Measurements from ENCODE around the gene PCED1A.

PCED1A gene

DNA sequence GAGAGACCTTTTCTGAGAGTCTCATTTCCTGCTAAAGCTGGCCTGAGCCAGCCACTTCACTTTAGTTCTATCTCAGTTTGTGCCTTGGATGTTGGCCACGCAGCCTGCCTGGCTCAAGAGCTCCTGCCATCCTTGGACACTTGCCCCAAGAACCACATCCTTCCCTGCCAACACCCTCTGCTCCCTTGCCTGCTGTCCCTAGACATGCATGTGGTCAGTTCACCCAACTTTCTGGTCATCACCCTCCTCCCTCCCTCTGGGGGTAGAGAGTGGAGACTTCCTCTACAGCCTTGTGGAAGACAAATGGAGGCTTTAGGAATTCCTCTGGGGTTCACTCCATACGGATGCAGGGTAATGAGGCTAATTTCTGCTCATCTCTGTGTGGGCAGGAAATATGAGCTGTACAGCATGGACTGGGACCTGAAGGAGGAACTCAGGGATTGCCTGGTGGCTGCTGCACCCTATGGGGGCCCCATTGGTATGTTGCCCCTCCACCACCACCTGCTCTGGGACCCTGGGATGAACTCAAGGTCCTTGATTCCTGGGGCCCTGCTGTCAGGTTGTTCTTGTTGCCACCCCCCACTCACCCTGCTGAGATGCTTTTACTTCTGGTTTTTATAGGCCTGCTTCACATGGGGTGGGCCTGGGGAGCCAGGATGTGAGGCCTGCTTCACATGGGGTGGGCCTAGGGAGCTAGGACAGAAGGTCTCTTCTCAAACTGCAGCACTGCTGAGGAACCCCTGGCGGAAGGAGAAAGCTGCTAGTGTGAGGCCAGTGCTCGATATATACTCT is 19.1 kb upstream of the PCED1A start:
- Histone ChIP-seq H3K27me3 (ENCODE audit: control insufficient read depth, insufficient read depth, low read length) (no peaks in the 10 kb centered on the region), H3K4me3 (ENCODE audit: low read length) (no peak overlapping the region), H3K9me3 (ENCODE audit: control insufficient read depth, low read depth, low read length) (no peaks in the 10 kb centered on the region), H3K36me3 (ENCODE audit: control insufficient read depth, low read depth, low read length) (no peaks in the 10 kb centered on the region), H3K27ac (ENCODE audit: low read length) (no peak overlapping the region), H3K4me1 (ENCODE audit: control insufficient read depth, low read depth, low read length) (no peaks in the 10 kb centered on the region), H3K9ac (ENCODE audit: low read length) (no peak overlapping the region)

- Histone ChIP-seq H3K27me3 (ENCODE audit: control insufficient read depth, insufficient read depth, low read length) (no peaks in the 10 kb centered on the region), H3K27ac (ENCODE audit: low read length) (no peak overlapping the region), H3K9me3 (ENCODE audit: control insufficient read depth, low read depth, low read length) (no peaks in the 10 kb centered on the region)
These were observed 18.1 kb upstream of the PCED1A start for GRCh38 chr20:2858591-2858990.

DNA sequence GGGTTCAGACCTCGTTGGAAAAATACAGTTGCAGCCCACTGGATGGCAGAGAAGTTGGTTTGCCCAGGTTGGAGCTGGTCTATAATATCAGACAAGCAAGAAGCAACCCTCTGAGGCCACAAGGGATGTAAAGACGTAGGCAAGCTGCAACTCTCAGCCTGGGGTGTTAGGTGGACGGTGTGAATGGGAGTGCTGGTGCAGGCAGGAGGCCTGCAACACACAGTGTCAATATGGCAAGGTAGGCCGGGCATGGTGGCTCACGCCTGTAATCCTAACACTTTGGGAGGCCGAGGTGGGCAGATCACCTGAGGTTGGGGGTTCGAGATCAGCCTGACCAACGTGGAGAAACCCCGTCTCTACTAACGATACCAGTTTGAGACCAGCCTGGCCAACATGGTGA is 10.6 kb upstream of the PCED1A start:
- H3K27me3 ChIP-seq (ENCODE audit: control insufficient read depth, insufficient read depth, low read length): no peaks in the 10 kb centered on the region

More at GRCh38 chr20:2858591-2858990, 18.1 kb upstream of the PCED1A start:
- no peak overlapping the region for H3K9ac ChIP-seq (ENCODE audit: low read length)
- no peaks in the 10 kb centered on the region for H3K36me3 ChIP-seq (ENCODE audit: control insufficient read depth, low read depth, low read length)
- H3K4me1 ChIP-seq (ENCODE audit: control insufficient read depth, low read depth, low read length): no peaks in the 10 kb centered on the region
- no peak overlapping the region for H3K4me3 ChIP-seq (ENCODE audit: low read length)

DNA sequence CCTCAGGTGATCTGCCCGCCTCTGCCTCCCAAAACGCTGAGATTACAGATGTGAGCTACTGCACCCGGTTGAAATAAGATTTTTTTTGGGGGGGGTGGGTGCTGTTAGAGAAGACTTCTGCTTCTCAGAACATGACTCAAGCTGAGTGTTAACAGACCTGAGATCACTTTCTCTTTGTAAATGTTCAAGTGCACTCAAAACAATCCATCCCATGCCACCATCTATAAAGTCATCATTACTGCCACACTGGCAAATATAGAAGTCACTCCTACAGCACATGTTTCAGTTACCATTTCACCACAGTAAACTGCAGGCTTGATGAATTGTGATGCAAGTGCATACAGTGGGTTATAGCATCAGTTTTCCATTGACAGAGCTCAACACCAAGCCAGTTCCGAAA is 9.1 kb upstream of the PCED1A start:
- H3K36me3 ChIP-seq (ENCODE audit: control insufficient read depth, low read depth, low read length): no peaks in the 10 kb centered on the region

More for the DNA sequence above, 10.6 kb upstream of the PCED1A start:
- H3K9ac ChIP-seq (ENCODE audit: low read length): no peak overlapping the region
- no peak overlapping the region for H3K4me3 ChIP-seq (ENCODE audit: low read length)
- H3K36me3 ChIP-seq (ENCODE audit: control insufficient read depth, low read depth, low read length): no peaks in the 10 kb centered on the region
- no peaks in the 10 kb centered on the region for H3K9me3 ChIP-seq (ENCODE audit: control insufficient read depth, low read depth, low read length)
- H3K4me1 ChIP-seq (ENCODE audit: control insufficient read depth, low read depth, low read length): no peaks in the 10 kb centered on the region
- H3K27ac ChIP-seq (ENCODE audit: low read length): no peak overlapping the region

DNA sequence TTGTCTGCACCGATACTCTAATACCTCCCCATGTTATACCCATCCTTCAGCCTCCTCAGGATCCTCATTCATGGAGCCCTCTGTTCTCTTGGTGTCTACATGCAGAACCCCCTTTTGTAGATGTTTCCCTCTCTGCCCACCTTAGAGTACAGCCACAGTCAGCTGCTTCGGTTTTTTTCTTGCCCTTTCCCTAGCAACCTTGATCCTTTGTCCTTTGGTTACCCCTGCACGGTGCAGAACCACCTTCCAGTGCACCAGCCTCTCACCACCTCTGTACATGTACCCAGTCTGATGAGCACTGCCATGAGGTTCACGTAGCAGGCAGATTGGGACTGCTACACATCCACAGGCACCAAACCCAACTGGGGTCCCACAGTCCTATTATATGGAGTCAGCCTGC is 7.3 kb upstream of the PCED1A start:
- Histone ChIP-seq H3K4me1 (ENCODE audit: control insufficient read depth, low read depth, low read length) (no peaks in the 10 kb centered on the region), H3K27me3 (ENCODE audit: control insufficient read depth, insufficient read depth, low read length) (no peaks in the 10 kb centered on the region), H3K9me3 (ENCODE audit: control insufficient read depth, low read depth, low read length) (no peaks in the 10 kb centered on the region), H3K4me3 (ENCODE audit: low read length) (no peak overlapping the region), H3K36me3 (ENCODE audit: control insufficient read depth, low read depth, low read length) (no peaks in the 10 kb centered on the region), H3K9ac (ENCODE audit: low read length) (no peak overlapping the region), H3K27ac (ENCODE audit: low read length) (no peak overlapping the region)

More for the DNA sequence above, 9.1 kb upstream of the PCED1A start:
- Histone ChIP-seq H3K4me3 (ENCODE audit: low read length) (no peak overlapping the region), H3K9ac (ENCODE audit: low read length) (no peak overlapping the region), H3K9me3 (ENCODE audit: control insufficient read depth, low read depth, low read length) (no peaks in the 10 kb centered on the region), H3K27ac (ENCODE audit: low read length) (no peak overlapping the region), H3K27me3 (ENCODE audit: control insufficient read depth, insufficient read depth, low read length) (no peaks in the 10 kb centered on the region), H3K4me1 (ENCODE audit: control insufficient read depth, low read depth, low read length) (no peaks in the 10 kb centered on the region)

DNA sequence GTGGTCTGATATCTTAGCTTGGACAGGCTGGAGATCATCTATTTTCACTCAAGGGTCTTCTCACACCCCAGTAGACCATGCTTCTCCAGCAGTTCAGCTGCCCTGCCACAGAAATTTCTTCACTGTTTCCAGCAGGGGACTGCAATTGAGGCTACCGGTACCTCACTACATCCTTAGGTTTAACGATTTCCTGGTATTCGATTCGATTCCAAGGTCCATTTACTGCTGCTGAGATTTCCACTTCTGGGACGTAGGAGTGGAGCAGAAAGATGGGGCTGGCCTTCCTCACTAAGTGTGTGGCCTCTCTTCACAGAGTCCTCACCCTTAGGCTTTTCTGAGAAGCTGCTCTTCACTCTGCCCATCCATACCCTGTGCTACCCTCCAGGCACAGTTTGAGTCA is 6.2 kb upstream of the PCED1A start:
- Histone ChIP-seq H3K27ac (ENCODE audit: low read length) (no peak overlapping the region), H3K9ac (ENCODE audit: low read length) (no peak overlapping the region), H3K36me3 (ENCODE audit: control insufficient read depth, low read depth, low read length) (no peaks in the 10 kb centered on the region), H3K4me3 (ENCODE audit: low read length) (no peak overlapping the region), H3K4me1 (ENCODE audit: control insufficient read depth, low read depth, low read length) (no peaks in the 10 kb centered on the region), H3K27me3 (ENCODE audit: control insufficient read depth, insufficient read depth, low read length) (no peaks in the 10 kb centered on the region), H3K9me3 (ENCODE audit: control insufficient read depth, low read depth, low read length) (no peaks in the 10 kb centered on the region)

- Histone ChIP-seq H3K4me1 (ENCODE audit: control insufficient read depth, low read depth, low read length) (no peaks in the 10 kb centered on the region), H3K4me3 (ENCODE audit: low read length) (no peak overlapping the region), H3K27ac (ENCODE audit: low read length) (no peak overlapping the region), H3K36me3 (ENCODE audit: control insufficient read depth, low read depth, low read length) (no peaks in the 10 kb centered on the region), H3K9me3 (ENCODE audit: control insufficient read depth, low read depth, low read length) (no peaks in the 10 kb centered on the region), H3K27me3 (ENCODE audit: control insufficient read depth, insufficient read depth, low read length) (peaks cover 4% of the 10 kb centered on the region), H3K9ac (ENCODE audit: low read length) (no peak overlapping the region)
These were observed 5.2 kb upstream of the PCED1A start for GRCh38 chr20:2845607-2846006.

DNA sequence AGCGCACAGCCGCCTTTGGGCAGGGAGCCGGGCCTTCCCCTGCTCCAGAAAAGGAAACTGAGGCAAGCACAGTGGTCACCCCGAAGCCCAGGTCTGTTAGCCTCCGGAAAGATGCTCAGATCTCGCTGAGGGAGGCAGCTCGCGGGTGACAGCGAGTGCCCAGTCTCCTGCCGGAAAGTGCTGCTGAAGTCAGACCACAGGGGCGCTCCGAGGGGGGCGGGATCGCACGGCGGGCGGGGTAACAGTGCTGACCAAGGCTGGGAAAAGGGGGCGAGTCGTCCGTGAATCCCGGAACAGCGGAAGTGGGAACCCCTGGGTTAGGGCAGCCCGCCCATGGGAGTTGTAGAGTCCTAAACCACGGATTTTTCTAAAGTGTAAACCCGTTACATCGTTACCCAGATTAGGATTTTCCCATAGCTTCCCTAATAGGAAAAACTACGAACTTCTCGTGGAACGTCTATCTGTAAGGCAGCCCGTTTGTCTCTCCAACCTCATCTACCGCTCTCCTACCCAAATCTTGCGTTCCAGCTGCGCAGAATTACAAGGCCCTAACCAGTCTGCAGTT is 594 bp upstream of the PCED1A start:
- no peaks in the 10 kb centered on the region for H3K9me3 ChIP-seq (ENCODE audit: control insufficient read depth, low read depth, low read length)
- H3K27ac ChIP-seq (ENCODE audit: low read length): no peak overlapping the region
- H3K27me3 ChIP-seq (ENCODE audit: control insufficient read depth, insufficient read depth, low read length): peaks cover 16% of the 10 kb centered on the region
- peaks cover 6% of the 10 kb centered on the region for H3K36me3 ChIP-seq (ENCODE audit: control insufficient read depth, low read depth, low read length)
- no peak overlapping the region for H3K9ac ChIP-seq (ENCODE audit: low read length)
- no peaks in the 10 kb centered on the region for H3K4me1 ChIP-seq (ENCODE audit: control insufficient read depth, low read depth, low read length)
- H3K4me3 ChIP-seq (ENCODE audit: low read length): peak overlapping the region; percentile 84

- Histone ChIP-seq H3K4me3 (ENCODE audit: low read length) (peak overlapping the region; percentile 84), H3K36me3 (ENCODE audit: control insufficient read depth, low read depth, low read length) (peaks cover 6% of the 10 kb centered on the region), H3K4me1 (ENCODE audit: control insufficient read depth, low read depth, low read length) (no peaks in the 10 kb centered on the region), H3K27me3 (ENCODE audit: control insufficient read depth, insufficient read depth, low read length) (peaks cover 16% of the 10 kb centered on the region), H3K27ac (ENCODE audit: low read length) (no peak overlapping the region), H3K9ac (ENCODE audit: low read length) (no peak overlapping the region), H3K9me3 (ENCODE audit: control insufficient read depth, low read depth, low read length) (no peaks in the 10 kb centered on the region)
These were observed 720 bp downstream of the PCED1A start for GRCh38 chr20:2839732-2840137.

DNA sequence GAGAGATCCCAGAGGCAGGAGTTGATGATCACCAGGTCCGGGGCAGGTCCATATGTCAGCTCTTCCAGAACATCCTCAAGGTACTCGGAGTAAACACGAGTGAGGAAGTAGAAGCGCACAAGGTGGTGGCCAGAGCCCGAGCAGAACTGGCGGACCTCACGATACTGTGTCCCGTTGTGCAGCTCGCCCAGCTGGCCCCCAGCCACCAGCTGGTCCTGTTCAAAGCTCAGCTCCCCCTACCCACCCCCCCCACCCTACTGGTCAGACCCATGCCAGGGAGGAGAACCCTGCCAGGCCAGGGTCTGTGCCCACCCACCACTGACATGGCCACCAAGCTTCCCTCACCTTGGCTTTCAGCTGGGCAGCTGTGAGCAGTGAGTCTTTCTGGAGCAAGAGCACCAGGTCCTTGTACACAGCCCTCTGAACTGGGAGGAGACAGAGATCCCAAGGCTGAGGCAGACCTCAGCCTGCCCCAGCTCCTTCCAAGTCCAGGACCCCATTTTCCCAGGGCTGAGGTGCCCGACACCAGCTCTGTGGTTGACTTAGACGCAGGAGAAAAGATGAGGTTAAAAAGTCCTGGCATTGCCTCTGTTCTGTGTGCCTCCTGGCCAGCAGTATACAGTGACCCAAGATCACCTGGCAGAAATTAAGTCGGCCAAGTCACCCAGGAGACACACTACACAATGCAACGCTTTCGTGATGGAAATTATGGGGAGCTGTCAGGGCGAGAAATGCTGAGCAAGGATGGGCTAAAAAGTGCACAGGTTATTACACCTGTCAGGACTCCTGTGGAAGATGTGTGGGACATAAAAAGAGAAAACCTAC is 1.4 kb downstream of the PCED1A start:
- H3K9ac ChIP-seq (ENCODE audit: low read length): no peak overlapping the region
- H3K4me1 ChIP-seq (ENCODE audit: control insufficient read depth, low read depth, low read length): no peaks in the 10 kb centered on the region
- H3K27ac ChIP-seq (ENCODE audit: low read length): no peak overlapping the region
- H3K36me3 ChIP-seq (ENCODE audit: control insufficient read depth, low read depth, low read length): peaks cover 6% of the 10 kb centered on the region
- peaks cover 16% of the 10 kb centered on the region for H3K27me3 ChIP-seq (ENCODE audit: control insufficient read depth, insufficient read depth, low read length)
- no peaks in the 10 kb centered on the region for H3K9me3 ChIP-seq (ENCODE audit: control insufficient read depth, low read depth, low read length)
- no peak overlapping the region for H3K4me3 ChIP-seq (ENCODE audit: low read length)

- Histone ChIP-seq H3K4me3 (ENCODE audit: low read length) (no peak overlapping the region), H3K27ac (ENCODE audit: low read length) (no peak overlapping the region), H3K36me3 (ENCODE audit: control insufficient read depth, low read depth, low read length) (peaks cover 6% of the 10 kb centered on the region), H3K27me3 (ENCODE audit: control insufficient read depth, insufficient read depth, low read length) (peaks cover 16% of the 10 kb centered on the region), H3K9me3 (ENCODE audit: control insufficient read depth, low read depth, low read length) (no peaks in the 10 kb centered on the region), H3K4me1 (ENCODE audit: control insufficient read depth, low read depth, low read length) (no peaks in the 10 kb centered on the region), H3K9ac (ENCODE audit: low read length) (no peak overlapping the region)
These were observed 2.2 kb downstream of the PCED1A start for GRCh38 chr20:2838170-2838797.

Data from iPS-18a (cell line).